GM06990 (cell line): ENCODE measurements around the gene SLC26A4.

Experiments used
- DNase-seq: peaks from one replicate; pipeline ENCODE4 v3.0.0-alpha.2; 2011; ENCODE audit not compliant: insufficient read length; ENCODE audit errors: extremely low read depth
- H3K27me3 ChIP-seq: replicated peaks from 2 replicates; pipeline ENCODE4 v1.6.0; 2011; ENCODE audit warnings: low read length; ENCODE audit not compliant: control insufficient read depth, insufficient read depth
- H3K36me3 ChIP-seq: 2 replicates; pipeline ENCODE4 v1.5.1; 2011; ENCODE audit warnings: low read length; ENCODE audit not compliant: control insufficient read depth, insufficient read depth
- H3K4me3 ChIP-seq: replicated peaks from 2 replicates; pipeline ENCODE4 v1.5.1; 2011; ENCODE audit warnings: low read depth, mild to moderate bottlenecking, control low read depth, low read length
- CTCF ChIP-seq: IDR thresholded peaks from 2 replicates; pipeline ENCODE4 v1.5.1; 2011; ENCODE audit warnings: low read length, control low read depth, mild to moderate bottlenecking, inconsistent platforms; ENCODE audit not compliant: insufficient read depth, poor library complexity, severe bottlenecking

The SLC26A4 gene

GRCh38 chr7:107728276-107728675 is 67.6 kb downstream of the SLC26A4 start:
- Histone ChIP-seq H3K36me3 (no peaks in the 10 kb centered on the region), H3K4me3 (no peak overlapping the region), H3K27me3 (no peaks in the 10 kb centered on the region)
- DNase-seq: no peak
- TF ChIP-seq CTCF: no peak

DNA sequence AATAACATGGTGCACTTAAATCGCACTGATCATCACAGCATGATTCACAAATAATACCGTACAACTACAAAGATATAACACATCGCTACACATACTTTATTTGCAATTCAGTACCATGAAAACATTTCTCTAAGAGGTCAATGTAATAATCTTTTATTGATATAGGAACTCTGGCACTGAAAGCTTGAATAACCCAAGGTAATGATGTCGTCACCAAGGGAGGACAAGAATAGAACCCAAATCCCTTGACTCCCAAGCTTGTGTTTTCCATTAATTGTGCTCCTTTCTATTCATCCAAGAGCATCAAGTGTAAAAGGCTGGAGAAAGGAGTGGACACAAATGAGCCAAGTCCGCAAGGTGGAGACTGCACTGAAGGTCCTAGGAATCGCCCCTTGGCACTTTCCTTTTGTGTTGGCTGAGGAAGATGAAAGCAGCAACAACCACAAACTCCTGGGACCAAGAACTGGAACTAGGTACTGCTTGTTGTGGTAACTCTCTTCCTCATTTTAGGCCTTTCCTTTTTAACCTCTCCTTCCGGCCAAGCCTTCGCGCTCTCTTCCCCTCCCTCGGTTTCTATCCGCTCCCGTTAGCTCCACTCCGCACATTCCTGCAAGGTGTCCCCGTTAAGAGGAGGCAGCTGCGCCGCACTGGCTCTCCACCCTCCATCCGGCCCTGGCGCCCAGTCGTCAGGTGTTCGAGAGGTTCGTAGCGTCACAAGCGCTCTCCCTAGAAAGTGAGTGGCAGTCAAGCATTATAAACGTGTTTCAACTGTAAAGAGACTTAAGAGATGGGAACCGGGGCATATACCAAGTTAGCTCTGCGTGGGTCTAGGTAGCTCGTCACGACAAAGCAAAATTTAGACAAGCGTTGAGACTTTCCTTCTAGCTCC is 82.3 kb downstream of the SLC26A4 start:
- no peak for TF ChIP-seq CTCF
- Histone ChIP-seq H3K4me3 (peak overlapping the region; percentile 68), H3K27me3 (no peaks in the 10 kb centered on the region), H3K36me3 (no peaks in the 10 kb centered on the region)
- no peak for DNase-seq

DNA sequence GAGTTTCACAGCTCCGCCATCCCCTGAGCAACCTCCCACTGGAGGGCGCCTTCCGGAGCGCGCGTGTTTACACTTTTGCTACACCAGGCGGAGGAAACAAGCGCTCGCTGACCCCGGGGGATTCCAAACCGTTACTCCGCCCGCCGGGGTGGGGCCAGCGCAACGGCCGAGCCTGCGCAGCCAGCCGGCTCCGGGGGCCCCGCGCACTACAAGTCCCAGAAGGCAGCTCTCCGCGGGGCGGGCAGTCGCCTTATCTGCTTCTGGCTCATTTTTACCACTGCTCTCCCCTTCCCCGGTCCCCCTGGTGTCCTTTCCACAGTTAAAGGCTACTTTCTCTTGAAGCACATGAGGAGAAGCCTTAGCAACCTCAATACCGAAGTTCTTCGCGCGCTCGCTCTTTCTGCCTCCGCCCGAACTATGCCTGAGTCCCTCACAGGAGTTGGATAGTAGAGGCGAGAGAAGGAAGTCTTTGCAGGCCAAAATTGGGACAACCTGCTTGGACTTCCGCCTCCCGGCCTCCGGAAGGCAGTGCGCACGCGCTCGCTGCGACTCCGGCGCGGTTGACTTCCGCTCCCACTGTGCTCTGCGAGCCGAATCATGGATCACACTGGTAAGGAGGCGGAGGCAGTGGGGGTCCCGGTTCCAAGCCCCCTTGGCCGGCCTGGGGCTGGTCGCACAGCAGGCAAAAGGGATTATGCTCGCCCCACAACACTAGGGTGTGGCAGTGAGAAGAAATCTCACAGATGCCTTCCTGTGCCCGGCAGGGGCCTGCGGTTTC is 83.1 kb downstream of the SLC26A4 start, which contains the start of gene CBLL1:
Gene CBLL1, plus strand, starts transcription at position 576 of the 778 bp plus-strand sequence. Its CDS starts 22 bp downstream, at position 598.
- TF ChIP-seq CTCF: peak; percentile 77
- Histone ChIP-seq H3K36me3 (no peaks in the 10 kb centered on the region), H3K4me3 (peak within 1 kb of the TSS; percentile 99), H3K27me3 (no peaks in the 10 kb centered on the region)
- peak; percentile 98 for DNase-seq

GRCh38 chr7:107744345-107744750 is 83.7 kb downstream of the SLC26A4 start:
- TF ChIP-seq CTCF: no peak
- H3K27me3 ChIP-seq: no peaks in the 10 kb centered on the region
- DNase-seq: no peak

DNA sequence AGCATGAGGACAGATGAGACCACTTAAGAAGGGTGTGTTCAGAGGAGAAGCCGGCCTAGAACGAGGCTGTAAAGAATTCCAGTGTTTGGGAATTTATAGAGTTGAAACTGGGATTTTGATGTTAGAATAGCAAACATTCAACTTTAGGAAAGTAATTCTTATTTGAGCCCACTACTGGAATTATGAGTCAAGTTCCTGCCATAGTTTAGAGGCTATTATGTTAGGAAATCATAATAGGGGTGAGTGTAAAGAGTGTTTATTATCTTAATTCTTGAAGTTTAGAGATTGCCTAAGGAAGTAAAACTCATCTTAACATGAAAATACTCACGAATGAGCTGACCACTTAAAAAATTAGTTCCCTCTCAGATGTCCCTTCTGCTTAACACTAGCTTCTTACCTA is 85.4 kb downstream of the SLC26A4 start:
- peak overlapping the region; percentile 99 for H3K4me3 ChIP-seq
- no peak for TF ChIP-seq CTCF
- peaks cover 1% of the 10 kb centered on the region for H3K36me3 ChIP-seq
- H3K27me3 ChIP-seq: no peaks in the 10 kb centered on the region
- DNase-seq: no peak

More at GRCh38 chr7:107744345-107744750, 83.7 kb downstream of the SLC26A4 start:
- H3K36me3 ChIP-seq: no peaks in the 10 kb centered on the region; the same call in 1 of the 2 replicates
- H3K4me3 ChIP-seq: peak overlapping the region; percentile 99
